HFFc6 (cell line): ENCODE data around the gene RIC3. TPM values are rescaled to one million over a fixed set of nuclear protein-coding genes. Genes with fewer than 3 reads are reported as not detected.

ENCODE experiments used
- DNase-seq: peaks from one replicate; pipeline ENCODE4 v3.0.0-alpha.2; 2018
- H3K27ac Mint-ChIP-seq: 2 replicates; pipeline ENCODE4 v1.8.0; 2020; ENCODE audit warnings: mild to moderate bottlenecking, mixed read lengths
- H3K27me3 Mint-ChIP-seq: 2 replicates; pipeline ENCODE4 v1.8.0; 2021; ENCODE audit warnings: mild to moderate bottlenecking, moderate library complexity, mixed read lengths; ENCODE audit not compliant: insufficient read depth
- H3K36me3 Mint-ChIP-seq: 2 replicates; pipeline ENCODE4 v1.8.0; 2021; ENCODE audit warnings: low read depth, mixed read lengths
- H3K4me1 Mint-ChIP-seq: 2 replicates; pipeline ENCODE4 v1.8.0; 2020; ENCODE audit warnings: low read depth, mixed read lengths
- H3K4me3 Mint-ChIP-seq: 2 replicates; pipeline ENCODE4 v1.8.0; 2020; ENCODE audit warnings: mild to moderate bottlenecking, moderate library complexity, mixed read lengths
- H3K9me3 Mint-ChIP-seq: 2 replicates; pipeline ENCODE4 v1.8.0; 2020; ENCODE audit warnings: mild to moderate bottlenecking, mixed read lengths
- total RNA-seq, 6 experiments: library from RNA; stranded (reverse); fragmentation: NEBNext Ultra II Directional; extraction: Animal tissue kit (Norgen Biotek cat#: 25700); gene quantifications; 2 replicates in 1 of 6; 3 replicates in 5 of 6; pipeline ENCODE4 v1.2.3, GENCODE V29; 2021
- TF ChIP-seq, protein P1 (sequence below): fragments of 200-600 bp; sonication (generic); IDR thresholded peaks from 2 replicates; pipeline ENCODE4 v1.5.0; 2021; ENCODE audit warnings: antibody characterized with exemption, mild to moderate bottlenecking

RIC3 gene
- total RNA-seq, 6 experiments from 2014 or later = not detected

GRCh38 chr11:8126649-8127289 is 42.1 kb downstream of the RIC3 start:
- Mint-ChIP-seq H3K36me3 (no peaks in the 10 kb centered on the region), H3K9me3 (no peaks in the 10 kb centered on the region), H3K27me3 (peaks cover 5% of the 10 kb centered on the region), H3K4me1 (no peaks in the 10 kb centered on the region), H3K27ac (no peak overlapping the region), H3K4me3 (no peak overlapping the region)
- TF ChIP-seq, protein P1, sequence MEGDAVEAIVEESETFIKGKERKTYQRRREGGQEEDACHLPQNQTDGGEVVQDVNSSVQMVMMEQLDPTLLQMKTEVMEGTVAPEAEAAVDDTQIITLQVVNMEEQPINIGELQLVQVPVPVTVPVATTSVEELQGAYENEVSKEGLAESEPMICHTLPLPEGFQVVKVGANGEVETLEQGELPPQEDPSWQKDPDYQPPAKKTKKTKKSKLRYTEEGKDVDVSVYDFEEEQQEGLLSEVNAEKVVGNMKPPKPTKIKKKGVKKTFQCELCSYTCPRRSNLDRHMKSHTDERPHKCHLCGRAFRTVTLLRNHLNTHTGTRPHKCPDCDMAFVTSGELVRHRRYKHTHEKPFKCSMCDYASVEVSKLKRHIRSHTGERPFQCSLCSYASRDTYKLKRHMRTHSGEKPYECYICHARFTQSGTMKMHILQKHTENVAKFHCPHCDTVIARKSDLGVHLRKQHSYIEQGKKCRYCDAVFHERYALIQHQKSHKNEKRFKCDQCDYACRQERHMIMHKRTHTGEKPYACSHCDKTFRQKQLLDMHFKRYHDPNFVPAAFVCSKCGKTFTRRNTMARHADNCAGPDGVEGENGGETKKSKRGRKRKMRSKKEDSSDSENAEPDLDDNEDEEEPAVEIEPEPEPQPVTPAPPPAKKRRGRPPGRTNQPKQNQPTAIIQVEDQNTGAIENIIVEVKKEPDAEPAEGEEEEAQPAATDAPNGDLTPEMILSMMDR = no peak
- DNase-seq = no peak

DNA sequence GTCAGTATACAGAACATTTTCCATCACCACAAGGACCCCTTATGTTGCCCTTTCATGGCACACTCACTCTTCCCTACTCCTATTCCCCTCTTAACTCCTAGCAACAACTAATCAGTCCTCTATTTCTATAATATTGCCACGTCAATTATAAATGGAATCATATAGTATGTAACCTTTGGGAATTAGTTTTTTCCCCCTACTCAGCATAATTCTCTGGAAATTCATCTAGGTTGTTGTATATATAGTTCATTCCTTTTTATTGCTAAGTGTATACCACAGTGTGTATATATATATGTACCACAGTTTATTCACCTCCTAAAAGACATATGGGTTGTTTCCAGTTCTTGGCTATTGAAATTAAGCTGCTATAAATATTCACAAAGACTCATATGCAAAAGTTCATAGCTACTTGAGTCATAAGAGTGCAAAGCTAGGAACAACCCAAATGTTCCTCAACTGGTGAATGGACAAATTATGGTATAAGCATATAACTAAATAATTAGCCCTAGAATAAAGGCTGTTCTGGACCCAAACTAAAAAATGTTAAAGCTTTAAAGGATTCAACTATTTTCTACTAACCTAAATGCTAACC is 46.6 kb downstream of the RIC3 start:
- Mint-ChIP-seq H3K27me3 (peaks cover 1% of the 10 kb centered on the region), H3K4me1 (no peaks in the 10 kb centered on the region), H3K27ac (no peak overlapping the region), H3K9me3 (no peaks in the 10 kb centered on the region), H3K36me3 (no peaks in the 10 kb centered on the region), H3K4me3 (no peak overlapping the region)
- DNase-seq = no peak
- TF ChIP-seq, protein P1 = no peak

- Mint-ChIP-seq H3K27me3 (peaks cover 16% of the 10 kb centered on the region), H3K36me3 (no peaks in the 10 kb centered on the region)
- TF ChIP-seq, protein P1 = no peak
Measured at GRCh38 chr11:8111636-8112035, 57.2 kb downstream of the RIC3 start.

DNA sequence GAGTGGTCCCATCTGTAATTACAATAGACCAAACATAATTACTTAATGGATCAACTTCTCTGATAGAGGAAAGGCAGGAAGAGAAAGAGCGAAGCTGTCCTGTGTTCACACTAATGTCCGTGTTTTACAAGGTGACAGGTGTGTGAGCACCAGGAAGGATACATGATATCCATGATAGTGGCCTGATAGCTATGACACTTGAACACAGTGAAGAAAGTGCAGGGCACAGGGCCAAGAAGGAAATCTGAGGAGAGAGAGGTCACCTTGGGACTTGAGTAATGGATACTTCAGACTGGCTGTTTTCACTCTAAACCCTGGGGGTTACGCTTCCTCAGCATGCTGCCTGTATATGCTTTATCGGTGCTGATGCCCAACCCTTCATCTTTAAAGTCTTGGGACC is 58.4 kb downstream of the RIC3 start:
- Mint-ChIP-seq H3K27ac (no peak overlapping the region), H3K27me3 (peaks cover 16% of the 10 kb centered on the region), H3K4me1 (no peaks in the 10 kb centered on the region), H3K4me3 (no peak overlapping the region), H3K9me3 (peaks cover 6% of the 10 kb centered on the region), H3K36me3 (no peaks in the 10 kb centered on the region)
- TF ChIP-seq, protein P1 = no peak
- no peak for DNase-seq

More at GRCh38 chr11:8111636-8112035, 57.2 kb downstream of the RIC3 start:
- Mint-ChIP-seq H3K27ac (no peak overlapping the region), H3K4me3 (no peak overlapping the region), H3K9me3 (peaks cover 6% of the 10 kb centered on the region), H3K4me1 (no peaks in the 10 kb centered on the region)
- DNase-seq = no peak

GRCh38 chr11:8109675-8110074 is 59.1 kb downstream of the RIC3 start:
- H3K36me3 Mint-ChIP-seq = no peaks in the 10 kb centered on the region
- TF ChIP-seq, protein P1 = no peak
- no peaks in the 10 kb centered on the region for H3K4me1 Mint-ChIP-seq
- peaks cover 16% of the 10 kb centered on the region for H3K27me3 Mint-ChIP-seq
- DNase-seq = no peak
- H3K27ac Mint-ChIP-seq = no peak overlapping the region
- H3K9me3 Mint-ChIP-seq = peaks cover 2% of the 10 kb centered on the region
- H3K4me3 Mint-ChIP-seq = no peak overlapping the region
